Measurements from ENCODE around the gene OSMR. TPM values are rescaled to one million over a fixed set of nuclear protein-coding genes. Genes with fewer than 3 reads are reported as not detected.

OSMR gene
- polyA plus RNA-seq, 2 of the 4 experiments (the other 2 are of a cell fraction), result 58.5 to 92.4 TPM

DNA sequence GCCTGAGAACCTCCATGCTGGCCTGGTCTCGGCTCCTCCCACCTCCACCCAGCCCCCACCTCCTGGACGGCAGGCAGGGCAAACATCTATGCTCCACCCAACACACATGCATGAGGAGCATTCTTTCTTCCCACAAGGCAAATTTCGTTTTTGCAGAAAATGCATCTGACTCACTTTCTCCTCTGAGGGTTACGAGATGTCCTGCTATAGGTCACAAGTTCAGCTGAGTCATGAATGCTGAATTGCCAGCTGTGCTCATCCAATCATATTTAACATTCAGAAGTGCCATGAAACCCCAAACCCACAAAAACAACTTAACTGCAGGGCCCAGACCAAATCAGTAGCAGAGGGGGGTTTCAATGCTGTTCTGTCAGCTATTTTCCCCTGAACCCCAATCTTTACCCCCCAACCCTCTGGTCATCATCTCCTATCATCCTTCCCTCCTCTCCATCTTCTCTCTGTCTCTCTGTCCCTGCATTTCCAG lies 39.0 kb upstream of the OSMR start (continued):
- 0 out of 2 replicates have a peak, but pooled peaks have one; percentile 12 for TF ChIP-seq NFE2L2 (conservative IDR thresholded peaks at IDR 0.05; ENCODE audit: low read length)
- no peak for TF ChIP-seq SREBF2 (IDR thresholded peaks at IDR 0.05)
- no peak for TF ChIP-seq HOXB5 (CRISPR knock-in tag; IDR thresholded peaks at IDR 0.05)
- no peak for TF ChIP-seq RFX5 (IDR thresholded peaks at IDR 0.05)
- no peak for TF ChIP-seq CHD2 (IDR thresholded peaks at IDR 0.05; ENCODE audit: low read length, partially characterized antibody)
- no peak for TF ChIP-seq ZSCAN20 (CRISPR knock-in tag; IDR thresholded peaks at IDR 0.05)
- TF ChIP-seq MAFK (IDR thresholded peaks at IDR 0.05; ENCODE audit: partially characterized antibody), result peak; percentile 95
- TF ChIP-seq, protein P1, sequence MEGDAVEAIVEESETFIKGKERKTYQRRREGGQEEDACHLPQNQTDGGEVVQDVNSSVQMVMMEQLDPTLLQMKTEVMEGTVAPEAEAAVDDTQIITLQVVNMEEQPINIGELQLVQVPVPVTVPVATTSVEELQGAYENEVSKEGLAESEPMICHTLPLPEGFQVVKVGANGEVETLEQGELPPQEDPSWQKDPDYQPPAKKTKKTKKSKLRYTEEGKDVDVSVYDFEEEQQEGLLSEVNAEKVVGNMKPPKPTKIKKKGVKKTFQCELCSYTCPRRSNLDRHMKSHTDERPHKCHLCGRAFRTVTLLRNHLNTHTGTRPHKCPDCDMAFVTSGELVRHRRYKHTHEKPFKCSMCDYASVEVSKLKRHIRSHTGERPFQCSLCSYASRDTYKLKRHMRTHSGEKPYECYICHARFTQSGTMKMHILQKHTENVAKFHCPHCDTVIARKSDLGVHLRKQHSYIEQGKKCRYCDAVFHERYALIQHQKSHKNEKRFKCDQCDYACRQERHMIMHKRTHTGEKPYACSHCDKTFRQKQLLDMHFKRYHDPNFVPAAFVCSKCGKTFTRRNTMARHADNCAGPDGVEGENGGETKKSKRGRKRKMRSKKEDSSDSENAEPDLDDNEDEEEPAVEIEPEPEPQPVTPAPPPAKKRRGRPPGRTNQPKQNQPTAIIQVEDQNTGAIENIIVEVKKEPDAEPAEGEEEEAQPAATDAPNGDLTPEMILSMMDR (IDR thresholded peaks at IDR 0.05), result no peak
- no peak for TF ChIP-seq EHF (CRISPR knock-in tag; IDR thresholded peaks at IDR 0.05)
- TF ChIP-seq PBX3 (IDR thresholded peaks at IDR 0.05), result no peak
- TF ChIP-seq ELK1 (IDR thresholded peaks at IDR 0.05; ENCODE audit: low read depth, low read length), result no peak
- no peak for TF ChIP-seq TFCP2L1 (CRISPR knock-in tag; IDR thresholded peaks at IDR 0.05)
- TF ChIP-seq ZFP36 (IDR thresholded peaks at IDR 0.05; ENCODE audit: borderline replicate concordance, partially characterized antibody), result no peak
- TF ChIP-seq CHD4 (IDR thresholded peaks at IDR 0.05; ENCODE audit: borderline replicate concordance), result no peak
- no peak for TF ChIP-seq SMC3 (IDR thresholded peaks at IDR 0.05)
- no peak for TF ChIP-seq BCL3 (IDR thresholded peaks at IDR 0.05)
- TF ChIP-seq, protein P2, sequence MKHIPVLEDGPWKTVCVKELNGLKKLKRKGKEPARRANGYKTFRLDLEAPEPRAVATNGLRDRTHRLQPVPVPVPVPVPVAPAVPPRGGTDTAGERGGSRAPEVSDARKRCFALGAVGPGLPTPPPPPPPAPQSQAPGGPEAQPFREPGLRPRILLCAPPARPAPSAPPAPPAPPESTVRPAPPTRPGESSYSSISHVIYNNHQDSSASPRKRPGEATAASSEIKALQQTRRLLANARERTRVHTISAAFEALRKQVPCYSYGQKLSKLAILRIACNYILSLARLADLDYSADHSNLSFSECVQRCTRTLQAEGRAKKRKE (CRISPR knock-in tag; IDR thresholded peaks at IDR 0.05; ENCODE audit: low read depth), result no peak
- TF ChIP-seq ZNF302 (CRISPR knock-in tag; IDR thresholded peaks at IDR 0.05), result no peak
- TF ChIP-seq E2F6 (IDR thresholded peaks at IDR 0.05; ENCODE audit: borderline replicate concordance, low read depth), result no peak
- no peak for TF ChIP-seq KDM5A (IDR thresholded peaks at IDR 0.05)
- TF ChIP-seq JUN (IDR thresholded peaks at IDR 0.05), result no peak; a peak in 1 of 5 replicates
- peak in 1 of 2 experiments; percentile 64; a peak in 1 of 4 replicates for TF ChIP-seq CEBPB (IDR thresholded peaks at IDR 0.05)
- no peak for TF ChIP-seq CBX2 (IDR thresholded peaks at IDR 0.05; ENCODE audit: borderline replicate concordance, low read depth)
- TF ChIP-seq POLR2A (IDR thresholded peaks at IDR 0.05; ENCODE audit: low read length), result no peak
- no peak for TF ChIP-seq ESRRA (IDR thresholded peaks at IDR 0.05; ENCODE audit: borderline replicate concordance, low read length)
- TF ChIP-seq ZC3H11A (IDR thresholded peaks at IDR 0.05), result no peak
- TF ChIP-seq RARB (CRISPR knock-in tag; IDR thresholded peaks at IDR 0.05), result 0 out of 2 replicates have a peak, but pooled peaks have one; percentile 42
- TF ChIP-seq GATA3 (IDR thresholded peaks at IDR 0.05; ENCODE audit: borderline replicate concordance), result peak; percentile 51; the same call in 1 of the 2 replicates
- no peak for TF ChIP-seq NR3C1 (IDR thresholded peaks at IDR 0.05)
- no peak for TF ChIP-seq HOXA7 (CRISPR knock-in tag; IDR thresholded peaks at IDR 0.05)
- no peak for TF ChIP-seq HOXB13 (CRISPR knock-in tag; IDR thresholded peaks at IDR 0.05; ENCODE audit: low read depth)
- TF ChIP-seq EHMT2 (IDR thresholded peaks at IDR 0.05; ENCODE audit: low read depth), result no peak
- TF ChIP-seq FOXS1 (CRISPR knock-in tag; IDR thresholded peaks at IDR 0.05), result no peak
- no peak for TF ChIP-seq PHF8 (IDR thresholded peaks at IDR 0.05; ENCODE audit: borderline replicate concordance, low read depth)
- no peak for TF ChIP-seq NPAS2 (CRISPR knock-in tag; IDR thresholded peaks at IDR 0.05; ENCODE audit: borderline replicate concordance)
- TF ChIP-seq, protein P3, sequence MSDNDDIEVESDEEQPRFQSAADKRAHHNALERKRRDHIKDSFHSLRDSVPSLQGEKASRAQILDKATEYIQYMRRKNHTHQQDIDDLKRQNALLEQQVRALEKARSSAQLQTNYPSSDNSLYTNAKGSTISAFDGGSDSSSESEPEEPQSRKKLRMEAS (IDR thresholded peaks at IDR 0.05), result peak; percentile 69

Measured in A549 (cell line).